GM19467 (cell line): ENCODE results near the gene EPHA8.

Experiments
- ATAC-seq: cut with Tn5 transposase; IDR thresholded peaks from one replicate; pipeline ENCODE4 v1.9.1; 2021; ENCODE audit warnings: mild to moderate bottlenecking, moderate library complexity; ENCODE audit not compliant: unreplicated experiment

Gene EPHA8

GRCh38 chr1:22641247-22641646 lies 78.0 kb downstream of the EPHA8 start:
- ATAC-seq, result no peak

DNA sequence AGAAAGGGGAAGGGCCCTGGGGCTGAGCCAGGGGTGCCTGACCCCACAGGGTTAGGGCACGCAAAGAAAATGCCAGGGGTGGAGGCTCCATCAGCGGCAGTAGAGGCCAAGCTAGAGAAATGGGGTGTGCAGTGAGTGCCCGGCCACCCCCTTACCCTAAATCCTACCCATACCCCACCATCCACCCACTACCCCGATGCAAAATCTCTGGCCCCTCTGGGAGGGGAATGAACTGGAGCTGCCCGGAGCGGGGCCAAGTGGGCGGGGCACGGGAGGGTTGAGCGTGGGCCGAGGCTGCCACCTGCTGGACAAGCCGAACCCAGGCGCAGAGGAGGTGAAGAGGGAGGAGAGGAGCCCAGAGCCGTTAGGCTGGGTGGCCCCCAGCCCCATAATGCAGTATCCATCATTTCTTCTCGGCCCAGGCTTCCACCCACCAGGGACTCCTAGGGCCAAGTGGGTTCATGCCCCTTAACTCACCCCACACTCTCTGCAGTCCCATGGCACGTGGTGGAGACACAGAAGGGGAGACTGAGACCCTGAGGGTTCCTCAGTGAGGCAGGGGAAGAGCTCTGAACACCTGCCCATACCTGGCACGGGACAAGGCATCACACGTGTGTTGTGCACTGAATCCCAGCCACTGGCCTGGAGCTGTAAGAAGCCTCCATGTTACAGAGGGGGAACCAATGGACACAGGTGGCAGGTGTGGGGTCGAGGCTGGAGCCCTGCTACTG lies 78.8 kb downstream of the EPHA8 start:
- no peak for ATAC-seq

DNA sequence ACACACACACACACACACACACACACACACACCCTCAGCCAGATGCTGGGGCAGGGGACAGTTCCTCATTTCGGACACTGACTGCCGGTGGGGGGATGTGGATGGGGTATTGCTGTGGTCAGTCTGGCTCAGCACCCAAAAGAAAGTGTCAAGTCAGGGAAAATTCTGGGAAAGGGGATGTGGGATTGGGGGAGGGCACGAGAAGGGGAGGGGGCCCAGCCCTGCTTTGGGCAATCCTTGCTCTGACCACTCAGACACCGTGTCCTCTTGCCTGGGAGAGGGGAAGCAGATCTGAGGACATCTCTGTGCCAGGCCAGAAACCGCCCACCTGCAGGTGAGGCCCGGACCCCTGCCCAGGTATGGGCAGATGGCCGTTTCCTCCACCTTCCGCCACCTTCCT lies 80.1 kb downstream of the EPHA8 start, which contains the start of gene C1QC:
TSS of gene C1QC (plus strand) at position 253 of the 400 bp plus-strand sequence. CDS start 391 bp downstream, outside the sequence.
- no peak for ATAC-seq

GRCh38 chr1:22643928-22644327 lies 80.6 kb downstream of the EPHA8 start:
- ATAC-seq, result no peak

DNA sequence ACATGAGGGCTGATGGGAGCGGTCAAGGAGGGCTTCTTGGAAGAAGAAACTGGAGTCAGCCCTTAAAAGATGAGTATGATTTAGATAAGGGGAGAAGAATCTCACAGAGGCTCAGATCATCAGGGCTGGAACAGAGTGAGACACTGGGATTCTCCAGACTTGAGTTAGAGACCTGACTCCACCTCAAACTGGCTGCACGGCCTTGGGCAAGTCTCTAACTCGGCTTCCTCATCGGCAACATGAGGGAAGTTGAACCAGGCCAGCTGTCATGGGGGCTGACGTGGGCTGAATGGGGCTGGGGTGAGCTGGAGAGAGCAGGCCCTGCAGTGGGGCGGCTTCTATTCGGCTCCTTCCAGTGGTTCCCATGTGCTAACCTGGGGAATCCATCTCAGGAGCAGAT lies 82.6 kb downstream of the EPHA8 start:
- ATAC-seq, result no peak

DNA sequence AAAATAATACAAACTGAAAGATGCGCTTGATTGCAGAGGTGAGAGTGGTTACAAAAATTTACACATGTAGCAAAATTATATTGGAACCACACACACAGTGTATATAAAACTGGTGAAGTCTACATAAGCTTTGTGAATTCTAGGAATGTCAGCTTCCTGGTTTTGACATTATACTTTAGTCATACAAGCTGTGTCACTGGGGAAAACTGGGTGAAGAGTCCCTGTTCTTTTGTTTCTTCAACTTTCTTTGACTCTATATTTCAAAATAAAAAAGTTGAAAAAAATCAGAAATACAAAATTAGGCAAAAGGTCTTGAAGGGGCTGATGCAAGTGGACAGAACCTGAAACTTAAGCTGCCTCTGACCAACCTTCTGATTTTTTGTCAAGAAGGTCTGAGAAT lies 83.1 kb downstream of the EPHA8 start:
- no peak for ATAC-seq

GRCh38 chr1:22650089-22650693 lies 86.9 kb downstream of the EPHA8 start:
- ATAC-seq, result no peak

GRCh38 chr1:22651941-22652856 lies 88.9 kb downstream of the EPHA8 start:
- ATAC-seq, result no peak

GRCh38 chr1:22652881-22653316 lies 89.6 kb downstream of the EPHA8 start, which contains the start of gene C1QB:
Gene C1QB (plus strand): TSS chr1:22653236. CDS start chr1:22659463, 6,227 bp downstream.
- ATAC-seq, result no peak
